HEK293T (cell line): ENCODE data around the gene ARHGAP32.

Experiments used
- ARNT ChIP-seq: fragments of 450-650 bp; IDR thresholded peaks from 2 replicates; pipeline ENCODE4 v1.6.1; 2017; ENCODE audit warnings: mild to moderate bottlenecking
- ELF4 ChIP-seq: fragments of 450-650 bp; IDR thresholded peaks from 2 replicates; pipeline ENCODE4 v1.6.1; 2017; ENCODE audit warnings: antibody characterized with exemption
- FOXM1 ChIP-seq: fragments of 450-650 bp; IDR thresholded peaks from 2 replicates; pipeline ENCODE4 v1.6.1; 2017; ENCODE audit warnings: mild to moderate bottlenecking, borderline replicate concordance
- NFRKB ChIP-seq: fragments of 450-650 bp; IDR thresholded peaks from 2 replicates; pipeline ENCODE4 v1.6.1; 2016; ENCODE audit warnings: mild to moderate bottlenecking, moderate library complexity
- SP1 ChIP-seq: fragments of 450-650 bp; IDR thresholded peaks from 2 replicates; pipeline ENCODE4 v1.6.1; 2017
- SUZ12 ChIP-seq: fragments of 450-650 bp; IDR thresholded peaks from 2 replicates; pipeline ENCODE4 v1.6.1; 2016; ENCODE audit warnings: mild to moderate bottlenecking
- TARDBP ChIP-seq: fragments of 450-650 bp; IDR thresholded peaks from 2 replicates; pipeline ENCODE4 v1.6.1; 2016
- ZNF384 ChIP-seq: fragments of 450-650 bp; IDR thresholded peaks from 2 replicates; pipeline ENCODE4 v1.6.1; 2016
- TF ChIP-seq, protein P1 (sequence below): fragments of 450-650 bp; IDR thresholded peaks from 2 replicates; pipeline ENCODE4 v1.6.1; 2016

DNA sequence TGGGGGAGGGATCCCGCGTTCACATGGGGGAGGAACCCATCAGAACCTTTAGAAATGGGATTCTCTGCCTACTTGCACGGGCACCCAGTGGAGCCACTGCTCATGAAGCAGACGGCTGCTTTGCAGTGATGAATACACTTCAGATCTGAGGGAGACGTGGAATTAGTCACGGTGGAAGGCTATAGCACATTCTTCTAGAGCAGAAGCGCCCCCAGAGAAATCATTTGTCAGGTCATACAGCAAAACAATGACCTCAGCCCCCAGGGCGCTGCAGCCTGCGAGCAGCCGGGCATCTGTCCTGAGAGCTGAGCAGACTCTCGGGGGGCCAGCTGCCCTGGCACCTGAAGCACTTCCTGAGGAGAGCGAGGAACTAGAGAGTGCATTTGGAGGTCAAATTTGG lies 262.1 kb downstream of the ARHGAP32 start:
- no peak for TF ChIP-seq SP1
- TF ChIP-seq NFRKB = no peak
- no peak for TF ChIP-seq SUZ12
- no peak for TF ChIP-seq ELF4
- no peak for TF ChIP-seq FOXM1
- TF ChIP-seq, protein P1, sequence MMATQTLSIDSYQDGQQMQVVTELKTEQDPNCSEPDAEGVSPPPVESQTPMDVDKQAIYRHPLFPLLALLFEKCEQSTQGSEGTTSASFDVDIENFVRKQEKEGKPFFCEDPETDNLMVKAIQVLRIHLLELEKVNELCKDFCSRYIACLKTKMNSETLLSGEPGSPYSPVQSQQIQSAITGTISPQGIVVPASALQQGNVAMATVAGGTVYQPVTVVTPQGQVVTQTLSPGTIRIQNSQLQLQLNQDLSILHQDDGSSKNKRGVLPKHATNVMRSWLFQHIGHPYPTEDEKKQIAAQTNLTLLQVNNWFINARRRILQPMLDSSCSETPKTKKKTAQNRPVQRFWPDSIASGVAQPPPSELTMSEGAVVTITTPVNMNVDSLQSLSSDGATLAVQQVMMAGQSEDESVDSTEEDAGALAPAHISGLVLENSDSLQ = no peak
- TF ChIP-seq TARDBP = no peak
- TF ChIP-seq ZNF384 = no peak
- no peak for TF ChIP-seq ARNT
